Adrenal gland (tissue), 5 donors: ENCODE results near the gene BCL2.

Source experiments
- CTCF ChIP-seq, 6 experiments: fragments of 450-650 bp in 4 of 6; fragments of 200-600 bp in 2 of 6; sonication (generic) in 1 of 6; IDR thresholded peaks; 1 replicate in 5 of 6; 2 replicates in 1 of 6; pipeline versions ENCODE4 v1.5.1 to v1.8.0; 2016 to 2021; ENCODE audit warnings: antibody characterized with exemption in 6 of 6, mild to moderate bottlenecking in 2 of 6, moderate library complexity in 1 of 6
- POLR2A ChIP-seq, 2 donors: fragments of 450-650 bp; IDR thresholded peaks; one replicate each; pipeline ENCODE4 v1.6.1; 2017; ENCODE audit warnings: antibody characterized with exemption in 2 of 2, mild to moderate bottlenecking in 2 of 2, moderate library complexity in 1 of 2
- donor health status: DM: no; HTN: no; CAD: no.

DNA sequence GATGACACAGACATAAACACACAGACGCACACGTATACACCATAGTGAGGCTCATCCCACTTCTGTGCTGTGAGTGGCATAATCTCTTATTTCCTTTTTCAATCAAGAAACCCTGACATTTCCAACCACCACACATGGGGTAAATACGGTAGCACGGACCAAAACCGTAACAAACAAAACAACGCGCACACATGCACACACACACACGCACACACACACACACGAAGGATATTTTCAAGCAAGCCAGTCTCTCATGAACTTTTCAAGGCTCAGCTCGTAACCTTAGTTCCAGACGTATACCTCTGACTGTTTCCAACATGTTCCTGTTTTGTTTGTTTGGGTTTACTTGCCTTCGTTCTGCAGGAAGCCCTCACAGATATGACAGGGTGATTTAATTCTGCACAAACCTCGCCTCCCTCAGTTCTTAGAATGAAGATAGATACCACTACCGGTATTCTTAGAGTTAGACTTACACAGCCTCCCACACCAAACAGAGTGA lies 119.8 kb downstream of the BCL2 start:
- no peak for TF ChIP-seq CTCF (IDR thresholded peaks at IDR 0.05)
- TF ChIP-seq POLR2A (IDR thresholded peaks at IDR 0.05): no peak
